Fibroblast of villous mesenchyme (primary cell): ENCODE results near the gene AGPAT4. TPM values are rescaled to one million over a fixed set of nuclear protein-coding genes. Genes with fewer than 3 reads are reported as not detected.
A peak's percentile ranks its signal among the peaks of the same experiment; 100 is the strongest.
"Not testable (repeated sequence)": the region's sequence is repeated elsewhere in the genome, so short reads cannot be mapped to it uniquely, and the experiment has no call there.

Experiments used
- DNase-seq: peaks from one replicate; pipeline ENCODE4 v3.0.0-alpha.2; 2010; ENCODE audit warnings: low read depth
- H3K4me3 ChIP-seq: 2 replicates; pipeline ENCODE4 v1.5.1; 2011; ENCODE audit warnings: low read depth, mild to moderate bottlenecking, low read length
- CTCF ChIP-seq: IDR thresholded peaks from 2 replicates; pipeline ENCODE4 v1.5.1; 2012; ENCODE audit warnings: low read depth, mild to moderate bottlenecking, low read length; ENCODE audit not compliant: insufficient read depth
- total RNA-seq: library from RNA; depleted of rRNA; stranded (reverse); fragments of >200 nt; gene quantifications from 2 replicates; pipeline ENCODE4 v1.2.3, GENCODE V29; 2012

The AGPAT4 gene
- total RNA-seq, 1 donor, result 11.2 TPM

GRCh38 chr6:161130967-161131766 is 142.7 kb downstream of the AGPAT4 start:
- no peak overlapping the region for H3K4me3 ChIP-seq
- TF ChIP-seq CTCF, result no peak
- DNase-seq, result no peak

GRCh38 chr6:161130541-161130940 is 143.3 kb downstream of the AGPAT4 start:
- no peak for TF ChIP-seq CTCF
- no peak for DNase-seq
- H3K4me3 ChIP-seq, result no peak overlapping the region

- no peak for TF ChIP-seq CTCF
- peak; percentile 49 for DNase-seq
- no peak overlapping the region for H3K4me3 ChIP-seq
Observed at GRCh38 chr6:161128680-161129196, 145.1 kb downstream of the AGPAT4 start.

GRCh38 chr6:161128230-161128629 is 145.6 kb downstream of the AGPAT4 start:
- no peak for TF ChIP-seq CTCF
- H3K4me3 ChIP-seq, result no peak overlapping the region
- DNase-seq, result no peak

GRCh38 chr6:161127071-161127740 is 146.7 kb downstream of the AGPAT4 start:
- TF ChIP-seq CTCF, result no peak
- no peak overlapping the region for H3K4me3 ChIP-seq
- no peak for DNase-seq

GRCh38 chr6:161125591-161125990 is 148.3 kb downstream of the AGPAT4 start:
- DNase-seq, result peak; percentile 63
- H3K4me3 ChIP-seq, result no peak overlapping the region
- no peak for TF ChIP-seq CTCF

GRCh38 chr6:161123319-161123718 is 150.5 kb downstream of the AGPAT4 start:
- not testable (repeated sequence) for H3K4me3 ChIP-seq, DNase-seq
